Brain microvascular endothelial cell (primary cell): ENCODE data around the gene SLC25A47.

ENCODE experiments used
- DNase-seq: peaks from one replicate; pipeline ENCODE4 v3.0.0-alpha.2; 2020
- H3K27ac ChIP-seq: fragments of 250-450 bp; sonication (Bioruptor Pico); 2 replicates; pipeline ENCODE4 v1.5.1; 2020; ENCODE audit warnings: mild to moderate bottlenecking, moderate library complexity
- H3K27me3 ChIP-seq: fragments of 250-450 bp; sonication (Bioruptor Pico); replicated peaks from 2 replicates; pipeline ENCODE4 v1.5.1; 2020; ENCODE audit warnings: mild to moderate bottlenecking
- H3K36me3 ChIP-seq: fragments of 250-450 bp; sonication (Bioruptor Pico); replicated peaks from 2 replicates; pipeline ENCODE4 v1.5.1; 2020; ENCODE audit warnings: mild to moderate bottlenecking
- H3K4me3 ChIP-seq: 2 replicates; pipeline ENCODE4 v1.5.1; 2011; ENCODE audit warnings: low read depth, mild to moderate bottlenecking, control low read depth, low read length, moderate library complexity
- CTCF ChIP-seq: IDR thresholded peaks from 2 replicates; pipeline ENCODE4 v1.5.1; 2011; ENCODE audit warnings: low read depth, mild to moderate bottlenecking, moderate library complexity, low read length, control low read depth, inconsistent platforms; ENCODE audit errors: missing control alignments
- in situ Hi-C: cut with HindIII; loops from 2 replicates; pipeline ENCODE4 v1.10.0; 2017; ENCODE audit warnings: low sequenced_read_pairs, low pct_ligation_motif_present

The SLC25A47 gene

GRCh38 chr14:100376751-100377171, 53.6 kb downstream of the SLC25A47 start:
- Histone ChIP-seq H3K36me3 (peaks cover 2% of the 10 kb centered on the region), H3K27ac (peak overlapping the region; percentile 100), H3K4me3 (peak overlapping the region; percentile 93), H3K27me3 (no peaks in the 10 kb centered on the region)
- peak; percentile 56 for TF ChIP-seq CTCF
- in situ Hi-C loops, result no loop called here
- no peak for DNase-seq
